Measurements from ENCODE around the gene RAPGEF3. TPM values are rescaled to one million over a fixed set of nuclear protein-coding genes. Genes with fewer than 3 reads are reported as not detected.

The RAPGEF3 gene
- total and polyA plus RNA-seq, 9 of the 15 experiments (the other 6 are each of a cell fraction or from before 2014, with no cell fraction given): 0.03 to 0.78 (median 0.37) TPM; not detected in 1

GRCh38 chr12:47705566-47706425 is 52.9 kb downstream of the RAPGEF3 start, which contains the start of gene RPAP3 (continued):
- peak; percentile 49; the same call in 1 of the 2 replicates for TF ChIP-seq MAX (CRISPR knock-in tag; IDR thresholded peaks at IDR 0.05)
- TF ChIP-seq YY1 (IDR thresholded peaks at IDR 0.05; ENCODE audit: borderline replicate concordance in 1 of 3, control insufficient read depth in 1 of 3, extremely low read depth in 1 of 3, insufficient read depth in 3 of 3, insufficient read length in 1 of 3, insufficient replicate concordance in 2 of 3, low read depth in 1 of 3, low read length in 2 of 3): peak in 2 of 3 experiments; percentile 15 to 69
- no peak for TF ChIP-seq PATZ1 (CRISPR knock-in tag; IDR thresholded peaks at IDR 0.05; ENCODE audit: borderline replicate concordance)
- TF ChIP-seq CBFA2T2 (conservative IDR thresholded peaks at IDR 0.05): no peak
- peak; percentile 87 for TF ChIP-seq ATF3 (IDR thresholded peaks at IDR 0.05)
- TF ChIP-seq ATF3 (CRISPR knock-in tag; conservative IDR thresholded peaks at IDR 0.05): no peak
- peak in 1 of 2 experiments; percentile 73; a peak in 3 of 4 replicates for TF ChIP-seq MNT (conservative IDR thresholded peaks at IDR 0.05)
- peak; percentile 24; the same call in 1 of the 2 replicates for TF ChIP-seq HBP1 (CRISPR knock-in tag; IDR thresholded peaks at IDR 0.05)
- no peak for TF ChIP-seq THRAP3 (IDR thresholded peaks at IDR 0.05; ENCODE audit: borderline replicate concordance)
- TF ChIP-seq ZBTB11 (CRISPR knock-in tag; IDR thresholded peaks at IDR 0.05): no peak
- TF ChIP-seq SAP30 (IDR thresholded peaks at IDR 0.05; ENCODE audit: borderline replicate concordance, insufficient read depth, low read depth, low read length, poor library complexity, severe bottlenecking): no peak
- TF ChIP-seq SREBF2 (CRISPR knock-in tag; IDR thresholded peaks at IDR 0.05): no peak
- TF ChIP-seq ZNF699 (CRISPR knock-in tag; IDR thresholded peaks at IDR 0.05; ENCODE audit: insufficient replicate concordance): no peak
